NCI-H146 treated with DMSO at 0.1 percent for 48 hours (cell line): ENCODE measurements around the gene ARHGAP21.
"Not testable (repeated sequence)": the region's sequence is repeated elsewhere in the genome, so short reads cannot be mapped to it uniquely, and the experiment has no call there.

Experiments
- DNase-seq: peaks from one replicate; lab custom pipeline; 2025; ENCODE audit not compliant: unreplicated experiment; lab: John Stamatoyannopoulos, UW

Gene ARHGAP21

GRCh38 chr10:24723788-24724380, at the start of gene ARHGAP21:
Gene ARHGAP21 (minus strand): TSS chr10:24723887. CDS start chr10:24721899, 1,988 bp downstream.
- DNase-seq, result peak; percentile 67

GRCh38 chr10:24771943-24772694, 48.4 kb upstream of the ARHGAP21 start:
- DNase-seq, result no peak

- not testable (repeated sequence) for DNase-seq
These were observed 41.3 kb upstream of the ARHGAP21 start for GRCh38 chr10:24764991-24765390.

GRCh38 chr10:24762966-24763623, 39.4 kb upstream of the ARHGAP21 start:
- DNase-seq, result no peak

GRCh38 chr10:24762161-24762924, 38.7 kb upstream of the ARHGAP21 start:
- peak; percentile 39 for DNase-seq

GRCh38 chr10:24759672-24760071, 36.0 kb upstream of the ARHGAP21 start:
- no peak for DNase-seq

GRCh38 chr10:24758254-24758653, 34.6 kb upstream of the ARHGAP21 start:
- not testable (repeated sequence) for DNase-seq

- DNase-seq, result no peak
These were observed 32.6 kb upstream of the ARHGAP21 start for GRCh38 chr10:24756283-24756682.

GRCh38 chr10:24751716-24752115, 28.0 kb upstream of the ARHGAP21 start:
- DNase-seq, result no peak

GRCh38 chr10:24750695-24751094, 27.0 kb upstream of the ARHGAP21 start:
- DNase-seq, result no peak

- no peak for DNase-seq
These were observed 24.5 kb upstream of the ARHGAP21 start for GRCh38 chr10:24748214-24748613.

GRCh38 chr10:24744946-24745345, 21.3 kb upstream of the ARHGAP21 start:
- no peak for DNase-seq

- no peak for DNase-seq
These were observed 17.0 kb upstream of the ARHGAP21 start for GRCh38 chr10:24740714-24741113.

- DNase-seq, result no peak
These were observed 13.3 kb upstream of the ARHGAP21 start for GRCh38 chr10:24737001-24737400.

GRCh38 chr10:24731942-24732341, 8.3 kb upstream of the ARHGAP21 start:
- DNase-seq, result no peak

GRCh38 chr10:24730811-24731210, 7.1 kb upstream of the ARHGAP21 start:
- no peak for DNase-seq

GRCh38 chr10:24727786-24728185, 4.1 kb upstream of the ARHGAP21 start:
- DNase-seq, result no peak

GRCh38 chr10:24726626-24727025, 2.9 kb upstream of the ARHGAP21 start:
- DNase-seq, result no peak

- DNase-seq, result not testable (repeated sequence)
These were observed 2.3 kb upstream of the ARHGAP21 start for GRCh38 chr10:24726029-24726428.

- DNase-seq, result peak; percentile 97
These were observed 918 bp upstream of the ARHGAP21 start for GRCh38 chr10:24724381-24725228.
